Right kidney (tissue), 1 donor: ENCODE measurements around the gene CFI.

ENCODE experiments used
- DNase-seq: peaks from one replicate; pipeline ENCODE4 v3.0.0-alpha.2; 2016

The CFI gene

GRCh38 chr4:109733728-109734127 is 68.1 kb downstream of the CFI start:
- no peak for DNase-seq

GRCh38 chr4:109730619-109731545 is 70.9 kb downstream of the CFI start:
- DNase-seq = no peak

- peak; percentile 97 for DNase-seq
Measured at GRCh38 chr4:109729718-109730618, 71.8 kb downstream of the CFI start, which contains the start of gene PLA2G12A. Gene PLA2G12A, minus strand, starts transcription at chr4:109730070. Its CDS starts 261 bp downstream, at chr4:109729809.

- no peak for DNase-seq
Measured at GRCh38 chr4:109729117-109729717, 72.6 kb downstream of the CFI start.

GRCh38 chr4:109728385-109728784 is 73.4 kb downstream of the CFI start:
- no peak for DNase-seq

GRCh38 chr4:109723110-109723509 is 78.7 kb downstream of the CFI start:
- no peak for DNase-seq

- no peak for DNase-seq
Measured at GRCh38 chr4:109722357-109722756, 79.4 kb downstream of the CFI start.

- DNase-seq = no peak
Measured at GRCh38 chr4:109721033-109721432, 80.8 kb downstream of the CFI start.

GRCh38 chr4:109719604-109720003 is 82.2 kb downstream of the CFI start:
- no peak for DNase-seq

- DNase-seq = no peak
Measured at GRCh38 chr4:109718759-109719158, 83.0 kb downstream of the CFI start.

- no peak for DNase-seq
Measured at GRCh38 chr4:109713500-109713899, 88.3 kb downstream of the CFI start.

- DNase-seq = no peak
Measured at GRCh38 chr4:109708990-109709389, 92.8 kb downstream of the CFI start.

- no peak for DNase-seq
Measured at GRCh38 chr4:109708435-109708834, 93.4 kb downstream of the CFI start.

GRCh38 chr4:109703664-109704361 is 98.0 kb downstream of the CFI start:
- DNase-seq = no peak

- DNase-seq = peak; percentile 95
Measured at GRCh38 chr4:109702950-109703663, 98.7 kb downstream of the CFI start, which contains the start of gene CASP6. Gene CASP6, minus strand, starts transcription at chr4:109703445. Its CDS starts 50 bp downstream, at chr4:109703395.

- peak; percentile 2 for DNase-seq
Measured at GRCh38 chr4:109701566-109702410, 100.0 kb downstream of the CFI start.

GRCh38 chr4:109699553-109700225 is 102.1 kb downstream of the CFI start:
- no peak for DNase-seq

- no peak for DNase-seq
Measured at GRCh38 chr4:109698656-109699055, 103.1 kb downstream of the CFI start.

GRCh38 chr4:109691411-109691920 is 110.3 kb downstream of the CFI start:
- no peak for DNase-seq
